Measurements from ENCODE around the gene VAMP1. TPM values are rescaled to one million over a fixed set of nuclear protein-coding genes. Genes with fewer than 3 reads are reported as not detected.

The VAMP1 gene
- total and polyA plus RNA-seq, 2 of the 4 experiments (the other 2 are of a cell fraction) = 7.2 to 21.9 TPM

DNA sequence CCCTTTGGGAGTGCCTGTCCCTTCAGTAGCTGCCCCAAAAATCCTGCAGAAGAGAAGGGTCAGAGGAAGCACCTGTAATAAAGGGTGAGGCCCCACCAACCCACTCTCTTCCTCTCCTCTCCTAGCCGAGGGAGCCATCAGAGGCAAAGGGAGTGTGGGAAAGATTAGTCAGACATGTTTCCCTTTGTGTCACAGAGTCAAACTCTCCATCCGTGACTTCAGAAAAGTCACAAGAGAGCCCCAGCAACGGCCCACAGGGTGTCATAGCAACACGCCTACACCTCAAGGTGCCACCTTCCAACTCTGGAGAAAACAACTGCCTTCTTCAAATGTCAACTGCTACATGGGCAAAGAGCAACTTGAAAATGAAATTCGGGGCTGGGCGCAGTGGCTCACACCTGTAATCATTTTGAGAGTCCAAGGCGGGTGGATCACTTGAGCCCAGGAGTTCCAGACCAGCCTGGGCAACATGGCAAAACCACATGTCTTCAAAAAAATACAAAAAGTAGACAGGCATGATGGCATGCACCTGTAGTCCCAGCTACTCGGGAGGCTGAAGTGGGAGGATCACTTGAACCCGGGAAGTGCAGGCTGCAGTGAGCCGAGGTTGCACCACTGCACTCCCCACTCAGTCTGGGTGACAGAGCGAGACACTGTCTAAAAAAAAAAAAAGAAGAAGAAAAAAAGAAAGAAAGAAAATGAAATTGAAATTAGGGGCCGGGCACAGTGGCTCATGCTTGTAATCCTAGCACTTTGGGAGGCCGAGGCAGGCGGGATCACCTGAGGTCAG lies 43.4 kb downstream of the VAMP1 start:
- no peak overlapping the region for H2BK5ac ChIP-seq (ENCODE audit: low read depth, low read length, poor library complexity, severe bottlenecking)
- no peak overlapping the region for H4K5ac ChIP-seq (ENCODE audit: low read depth, low read length)
- peaks cover 12% of the 10 kb centered on the region for H3K9me1 ChIP-seq (ENCODE audit: insufficient read depth, low read length)
- no peak overlapping the region for H4K8ac ChIP-seq (ENCODE audit: low read depth in 2 of 2, low read length in 2 of 2)
- no peak overlapping the region for H3K4me3 ChIP-seq (ENCODE audit: insufficient read depth, low read depth, low read length)
- H2AFZ ChIP-seq (replicated peaks; ENCODE audit: low read length, poor library complexity) = no peak overlapping the region
- intact Hi-C loops (cut with micrococcal nuclease) = no loop called here
- no peak overlapping the region for H2AK5ac ChIP-seq (ENCODE audit: low read depth, low read length)
- H3K36me3 ChIP-seq (ENCODE audit: control insufficient read depth, insufficient read depth, low read length) = no peaks in the 10 kb centered on the region
- H4K91ac ChIP-seq (ENCODE audit: insufficient read depth, low read depth, low read length) = no peak overlapping the region
- TF ChIP-seq RCOR1 (IDR thresholded peaks at IDR 0.05; ENCODE audit: insufficient replicate concordance, low read length) = no peak
- no peak for TF ChIP-seq MAFK (IDR thresholded peaks at IDR 0.05; ENCODE audit: low read depth, low read length)
- TF ChIP-seq, protein P1, sequence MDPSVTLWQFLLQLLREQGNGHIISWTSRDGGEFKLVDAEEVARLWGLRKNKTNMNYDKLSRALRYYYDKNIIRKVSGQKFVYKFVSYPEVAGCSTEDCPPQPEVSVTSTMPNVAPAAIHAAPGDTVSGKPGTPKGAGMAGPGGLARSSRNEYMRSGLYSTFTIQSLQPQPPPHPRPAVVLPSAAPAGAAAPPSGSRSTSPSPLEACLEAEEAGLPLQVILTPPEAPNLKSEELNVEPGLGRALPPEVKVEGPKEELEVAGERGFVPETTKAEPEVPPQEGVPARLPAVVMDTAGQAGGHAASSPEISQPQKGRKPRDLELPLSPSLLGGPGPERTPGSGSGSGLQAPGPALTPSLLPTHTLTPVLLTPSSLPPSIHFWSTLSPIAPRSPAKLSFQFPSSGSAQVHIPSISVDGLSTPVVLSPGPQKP (IDR thresholded peaks at IDR 0.05; ENCODE audit: borderline replicate concordance, low read depth, low read length) = no peak
- TF ChIP-seq BHLHE40 (IDR thresholded peaks at IDR 0.05; ENCODE audit: low read depth, low read length) = no peak
- no peak for TF ChIP-seq FOS (IDR thresholded peaks at IDR 0.05; ENCODE audit: low read depth, low read length)
- no peak for TF ChIP-seq MXI1 (IDR thresholded peaks at IDR 0.05; ENCODE audit: borderline replicate concordance, low read depth, low read length)
- no peak for TF ChIP-seq MAZ (IDR thresholded peaks at IDR 0.05; ENCODE audit: borderline replicate concordance, low read depth, low read length)
- no peak for TF ChIP-seq RAD21 (IDR thresholded peaks at IDR 0.05; ENCODE audit: low read length)
- TF ChIP-seq, protein P2, sequence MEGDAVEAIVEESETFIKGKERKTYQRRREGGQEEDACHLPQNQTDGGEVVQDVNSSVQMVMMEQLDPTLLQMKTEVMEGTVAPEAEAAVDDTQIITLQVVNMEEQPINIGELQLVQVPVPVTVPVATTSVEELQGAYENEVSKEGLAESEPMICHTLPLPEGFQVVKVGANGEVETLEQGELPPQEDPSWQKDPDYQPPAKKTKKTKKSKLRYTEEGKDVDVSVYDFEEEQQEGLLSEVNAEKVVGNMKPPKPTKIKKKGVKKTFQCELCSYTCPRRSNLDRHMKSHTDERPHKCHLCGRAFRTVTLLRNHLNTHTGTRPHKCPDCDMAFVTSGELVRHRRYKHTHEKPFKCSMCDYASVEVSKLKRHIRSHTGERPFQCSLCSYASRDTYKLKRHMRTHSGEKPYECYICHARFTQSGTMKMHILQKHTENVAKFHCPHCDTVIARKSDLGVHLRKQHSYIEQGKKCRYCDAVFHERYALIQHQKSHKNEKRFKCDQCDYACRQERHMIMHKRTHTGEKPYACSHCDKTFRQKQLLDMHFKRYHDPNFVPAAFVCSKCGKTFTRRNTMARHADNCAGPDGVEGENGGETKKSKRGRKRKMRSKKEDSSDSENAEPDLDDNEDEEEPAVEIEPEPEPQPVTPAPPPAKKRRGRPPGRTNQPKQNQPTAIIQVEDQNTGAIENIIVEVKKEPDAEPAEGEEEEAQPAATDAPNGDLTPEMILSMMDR (conservative IDR thresholded peaks at IDR 0.05; ENCODE audit: low read depth, low read length) = no peak
- TF ChIP-seq RFX5 (IDR thresholded peaks at IDR 0.05; ENCODE audit: low read depth, low read length) = no peak
- no peak for TF ChIP-seq CHD1 (IDR thresholded peaks at IDR 0.05; ENCODE audit: low read depth, low read length)
- no peak for TF ChIP-seq CEBPB (IDR thresholded peaks at IDR 0.05; ENCODE audit: low read depth, low read length)
- TF ChIP-seq, protein P3, sequence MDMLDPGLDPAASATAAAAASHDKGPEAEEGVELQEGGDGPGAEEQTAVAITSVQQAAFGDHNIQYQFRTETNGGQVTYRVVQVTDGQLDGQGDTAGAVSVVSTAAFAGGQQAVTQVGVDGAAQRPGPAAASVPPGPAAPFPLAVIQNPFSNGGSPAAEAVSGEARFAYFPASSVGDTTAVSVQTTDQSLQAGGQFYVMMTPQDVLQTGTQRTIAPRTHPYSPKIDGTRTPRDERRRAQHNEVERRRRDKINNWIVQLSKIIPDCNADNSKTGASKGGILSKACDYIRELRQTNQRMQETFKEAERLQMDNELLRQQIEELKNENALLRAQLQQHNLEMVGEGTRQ (IDR thresholded peaks at IDR 0.05; ENCODE audit: low read depth, low read length) = no peak
- no peak for TF ChIP-seq SMC3 (IDR thresholded peaks at IDR 0.05; ENCODE audit: low read depth, low read length)
- TF ChIP-seq POLR2A (IDR thresholded peaks at IDR 0.05; ENCODE audit: low read depth, low read length) = no peak
- BruUV-seq (replicated peaks) = no TSS peak
- no peaks in the 10 kb centered on the region for H4K20me1 ChIP-seq (ENCODE audit: insufficient read depth, low read length)
- dilution Hi-C loops (cut with HindIII; ENCODE audit: low sequenced_read_pairs, unreplicated experiment) = no loop called here
- ChIA-PET POLR2A (ENCODE audit: unreplicated experiment) (no interaction called here), CTCF (no interaction called here)
- H3K18ac ChIP-seq (ENCODE audit: low read depth, low read length) = no peak overlapping the region
- DNase-seq (no peak), ATAC-seq (ENCODE audit: low read depth) (no peak)
- H3K4ac ChIP-seq (ENCODE audit: low read depth, low read length) = no peak overlapping the region
- 95% methylated on average over 6 of the region's 14 CpGs; no CpG with 5 or more reads in 1 of the 2 experiments for WGBS, 2 experiments (ENCODE audit: extremely low coverage in 2 of 2, insufficient read length in 1 of 2)
- no peak overlapping the region for H2BK120ac ChIP-seq (ENCODE audit: low read depth, low read length)
- 0 out of 4 replicates have a peak, but pooled peaks cover 0 to 3% of the 10 kb centered on the region in 2 experiments for H3K79me1 ChIP-seq (ENCODE audit: low read depth in 1 of 2, low read length in 2 of 2)
- H3K56ac ChIP-seq (ENCODE audit: extremely low read depth, insufficient read depth, low read length) = no peak overlapping the region
- H3K14ac ChIP-seq (replicated peaks; ENCODE audit: low read depth, low read length) = no peak overlapping the region
- in situ Hi-C loops (cut with MboI; ENCODE audit: low sequenced_read_pairs) = no loop called here
- H3K27me3 ChIP-seq (ENCODE audit: control insufficient read depth, insufficient read depth, low read length) = no peaks in the 10 kb centered on the region
- no peak overlapping the region for H3K23ac ChIP-seq (ENCODE audit: low read depth, low read length)
- H3K27ac ChIP-seq (ENCODE audit: insufficient read depth, low read length) = no peak overlapping the region
- H3K9me3 ChIP-seq (ENCODE audit: control insufficient read depth, insufficient read depth, low read length) = no peaks in the 10 kb centered on the region
- H2BK15ac ChIP-seq (ENCODE audit: low read depth, low read length) = no peak overlapping the region; the same call in 2 of the 3 replicates
- H2BK20ac ChIP-seq (ENCODE audit: low read depth, low read length) = no peak overlapping the region
- H3K4me2 ChIP-seq (ENCODE audit: low read depth, low read length) = no peak overlapping the region
- peaks cover 10% of the 10 kb centered on the region for H3K4me1 ChIP-seq (ENCODE audit: control insufficient read depth, insufficient read depth, low read length)
- peak overlapping the region; percentile 59 for H2AK9ac ChIP-seq (replicated peaks; ENCODE audit: low read depth, low read length, poor library complexity)
- H3K9ac ChIP-seq (ENCODE audit: low read depth, low read length) = no peak overlapping the region
